Measurements from ENCODE around the gene CRTAC1.
"Not testable (repeated sequence)": the region's sequence is repeated elsewhere in the genome, so short reads cannot be mapped to it uniquely, and the experiment has no call there.

Gene CRTAC1

GRCh38 chr10:97861924-97862323 is 168.5 kb downstream of the CRTAC1 start:
- no peak for DNase-seq

GRCh38 chr10:97861097-97861750 is 169.2 kb downstream of the CRTAC1 start:
- no peak for DNase-seq

DNA sequence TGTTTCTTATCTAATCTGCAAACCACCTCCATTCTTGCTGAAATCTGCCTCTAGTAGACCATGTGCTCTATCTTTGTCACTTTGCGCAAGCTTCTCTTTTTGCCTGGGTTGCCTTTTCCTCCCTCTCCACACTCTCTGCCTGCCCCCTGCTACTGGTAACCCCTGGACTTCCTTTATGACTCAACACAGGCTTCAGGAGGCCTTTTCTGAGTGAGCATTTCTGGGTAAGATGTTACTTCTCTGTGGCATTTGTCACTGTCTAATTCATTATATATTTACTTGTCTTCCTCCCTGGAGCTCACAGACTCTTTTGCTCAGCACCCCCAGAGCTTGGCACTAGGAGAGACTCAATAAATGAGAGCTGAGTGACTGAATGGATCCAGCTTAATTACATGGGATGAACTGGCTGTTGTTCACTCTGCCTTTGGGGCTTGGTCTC is 172.4 kb downstream of the CRTAC1 start:
- no peak for DNase-seq

GRCh38 chr10:97854743-97855142 is 175.7 kb downstream of the CRTAC1 start:
- no peak for DNase-seq

GRCh38 chr10:97852840-97853405 is 177.5 kb downstream of the CRTAC1 start:
- no peak for DNase-seq

- peak; percentile 53 for DNase-seq
Observed at GRCh38 chr10:97852277-97852676, 178.1 kb downstream of the CRTAC1 start.

DNA sequence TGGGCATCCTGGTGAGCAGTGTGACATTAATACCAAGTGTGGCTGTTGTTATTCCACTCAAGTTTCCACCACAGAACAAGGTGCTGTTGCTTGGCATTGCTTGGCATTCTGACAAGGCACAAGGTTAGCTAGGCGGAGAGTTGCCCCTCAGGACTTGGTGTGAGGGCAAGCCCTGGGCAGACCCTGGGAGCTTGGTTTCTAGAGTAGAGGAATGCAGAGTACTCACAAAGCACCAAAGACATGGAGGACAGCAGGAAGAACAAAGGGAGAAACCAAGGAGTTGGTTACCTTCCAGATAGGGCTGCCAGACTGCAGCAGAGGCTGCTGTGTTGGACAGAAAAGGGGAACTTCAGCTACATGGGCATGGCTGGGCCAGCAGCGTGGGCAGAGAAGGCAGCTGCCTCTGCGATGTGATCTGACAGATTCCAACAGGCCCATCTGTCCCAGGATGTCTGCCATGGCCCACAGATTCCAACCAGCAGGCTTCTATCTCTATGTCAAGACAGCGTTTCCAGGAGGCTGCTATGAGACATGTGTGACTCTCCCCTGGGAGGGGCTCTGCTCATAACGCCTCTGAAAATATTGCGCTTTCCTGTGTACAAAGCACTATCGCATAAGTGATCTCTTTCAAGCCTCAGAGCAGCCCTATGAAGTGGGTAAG is 178.9 kb downstream of the CRTAC1 start:
- peak; percentile 73 for DNase-seq

DNA sequence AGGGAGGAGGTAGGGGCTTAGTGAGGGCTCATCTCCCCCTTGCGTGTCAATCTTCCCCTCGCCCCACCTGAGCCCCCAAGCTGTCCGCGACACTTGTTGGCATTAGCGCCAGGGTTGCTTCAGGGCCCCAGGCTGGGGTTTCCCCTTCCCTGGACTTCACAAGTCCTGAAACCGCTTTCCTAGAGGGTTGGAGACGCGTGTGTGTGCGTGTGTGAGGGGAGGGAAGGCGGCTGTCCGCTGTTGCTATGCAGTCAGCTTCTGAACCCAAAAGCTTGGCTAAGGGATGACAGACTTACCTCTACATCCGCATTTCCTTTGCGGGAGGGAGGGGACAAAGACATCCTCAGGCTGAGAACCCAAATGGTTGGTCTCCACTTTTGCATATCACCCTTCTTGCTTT is 180.0 kb downstream of the CRTAC1 start:
- peak; percentile 69 for DNase-seq

- peak; percentile 88 for DNase-seq
Observed at GRCh38 chr10:97849687-97850402, 180.6 kb downstream of the CRTAC1 start, which contains the start of gene GOLGA7B. Gene GOLGA7B (plus strand): TSS chr10:97849843. CDS start chr10:97850304, 461 bp downstream.

- DNase-seq, result no peak
Observed at GRCh38 chr10:97849103-97849686, 181.2 kb downstream of the CRTAC1 start.

GRCh38 chr10:97844678-97845077 is 185.7 kb downstream of the CRTAC1 start:
- peak; percentile 5 for DNase-seq

- not testable (repeated sequence) for DNase-seq
Observed at GRCh38 chr10:97843972-97844371, 186.4 kb downstream of the CRTAC1 start.

DNA sequence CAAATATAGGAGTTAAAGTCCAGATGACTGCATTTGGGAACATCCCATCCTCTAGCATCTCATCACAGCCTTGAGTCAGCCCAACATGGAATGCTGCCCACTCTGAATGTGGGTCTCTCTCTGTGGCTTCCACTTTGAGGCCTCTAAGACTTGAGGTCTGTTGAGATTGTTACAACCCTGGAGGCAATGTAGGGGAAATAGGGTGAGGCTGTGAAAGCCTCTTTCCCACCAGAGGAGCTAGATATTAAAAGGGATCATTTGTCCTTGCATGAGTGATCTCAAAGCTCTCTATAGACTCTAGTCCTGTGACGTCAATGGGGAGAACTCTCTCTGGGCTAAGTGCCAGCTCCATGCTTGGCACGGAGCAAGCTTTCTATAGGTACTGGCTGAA is 187.1 kb downstream of the CRTAC1 start:
- peak; percentile 5 for DNase-seq

DNA sequence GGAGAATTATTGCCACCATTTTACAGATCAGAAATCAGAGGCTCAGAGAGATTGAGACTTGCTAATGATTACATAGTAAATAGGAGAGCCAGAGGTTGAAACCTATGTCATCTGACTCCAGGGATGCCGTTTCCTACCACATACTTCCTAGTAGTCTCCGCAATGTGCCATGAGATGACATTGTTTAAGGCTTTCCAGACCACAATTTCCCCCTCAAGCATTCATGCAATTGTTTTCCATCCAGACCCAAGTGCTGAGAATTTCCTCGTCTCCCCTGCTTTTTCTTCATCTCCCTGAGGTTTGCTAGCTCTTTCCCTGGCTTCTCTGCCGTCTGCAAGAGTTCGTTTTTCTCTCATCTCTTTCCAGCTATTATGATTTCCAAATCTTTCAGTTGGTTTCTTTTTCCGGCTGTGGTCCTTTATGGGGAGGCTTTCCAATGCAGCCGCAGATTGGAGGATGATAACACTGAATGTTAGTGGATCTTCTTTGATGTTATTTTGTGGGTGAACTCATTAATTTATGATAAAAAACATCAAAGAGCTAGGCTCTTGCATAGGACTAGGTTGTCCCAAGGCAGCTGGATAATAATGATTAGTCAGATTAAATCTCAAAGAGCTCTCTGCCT is 187.7 kb downstream of the CRTAC1 start:
- DNase-seq, result no peak

DNA sequence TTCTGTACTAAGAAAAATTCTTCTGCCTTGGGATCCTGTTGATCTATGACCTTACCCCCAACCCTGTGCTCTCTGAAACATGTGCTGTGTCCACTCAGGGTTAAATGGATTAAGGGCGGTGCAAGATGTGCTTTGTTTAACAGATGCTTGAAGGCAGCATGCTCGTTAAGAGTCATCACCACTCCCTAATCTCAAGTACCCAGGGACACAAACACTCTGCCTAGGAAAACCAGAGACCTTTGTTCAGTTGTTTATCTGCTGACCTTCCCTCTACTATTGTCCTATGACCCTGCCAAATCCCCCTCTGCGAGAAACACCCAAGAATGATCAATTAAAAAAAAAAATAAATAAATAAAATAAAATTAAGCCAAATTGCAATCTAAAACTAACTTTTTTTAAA is 188.3 kb downstream of the CRTAC1 start:
- DNase-seq, result not testable (repeated sequence)

DNA sequence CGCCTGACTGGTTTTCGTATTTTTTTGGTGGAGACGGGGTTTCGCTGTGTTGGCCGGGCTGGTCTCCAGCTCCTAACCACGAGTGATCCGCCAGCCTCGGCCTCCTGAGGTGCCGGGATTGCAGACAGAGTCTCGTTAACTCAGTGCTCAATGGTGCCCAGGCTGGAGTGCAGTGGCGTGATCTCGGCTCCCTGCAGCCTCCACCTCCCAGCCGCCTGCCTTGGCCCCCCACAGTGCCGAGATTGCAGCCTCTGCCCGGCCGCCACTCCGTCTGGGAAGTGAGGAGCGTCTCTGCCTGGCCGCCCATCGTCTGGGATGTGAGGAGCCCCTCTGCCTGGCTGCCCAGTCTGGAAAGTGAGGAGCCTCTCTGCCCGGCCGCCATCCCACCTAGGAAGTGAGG is 189.3 kb downstream of the CRTAC1 start:
- peak; percentile 25 for DNase-seq

DNA sequence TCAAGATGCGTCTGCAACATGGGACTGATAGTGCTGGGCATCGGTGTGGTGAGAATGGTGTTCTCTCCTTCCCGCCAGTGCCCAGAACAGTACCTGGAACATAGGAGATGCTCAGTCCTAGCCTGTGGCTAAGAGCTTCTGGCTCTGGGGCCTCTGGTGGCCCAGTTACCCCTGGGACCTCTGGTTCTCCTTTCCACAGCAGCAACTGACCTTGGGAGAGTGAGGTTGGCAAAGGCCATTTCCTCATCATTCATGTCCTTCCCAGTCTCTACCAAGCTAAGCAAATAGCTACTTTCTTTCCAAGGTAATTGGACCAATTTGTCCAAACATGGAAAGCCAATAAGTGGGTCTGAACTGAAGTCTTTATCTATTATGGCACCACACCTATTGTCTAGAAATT is 192.3 kb downstream of the CRTAC1 start:
- no peak for DNase-seq

DNA sequence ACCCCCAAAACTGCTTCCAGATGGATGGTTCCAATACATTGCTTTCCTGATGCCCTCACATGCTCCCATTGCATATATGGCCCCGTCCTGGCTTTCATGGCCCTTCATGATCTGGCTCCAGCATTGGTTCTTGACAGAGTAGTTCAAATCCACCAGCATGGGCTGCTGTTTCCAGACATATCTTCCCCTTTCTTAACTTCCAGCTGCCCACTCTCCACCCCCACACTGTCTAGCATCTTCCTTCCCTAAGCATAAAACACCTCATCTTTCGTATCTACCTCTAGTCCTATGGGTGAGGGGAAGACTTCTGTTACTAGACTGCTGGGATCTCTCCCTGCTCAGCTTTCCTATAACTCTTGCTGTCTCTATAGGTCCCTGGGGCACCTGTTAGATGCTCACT is 194.0 kb downstream of the CRTAC1 start:
- DNase-seq, result no peak

- DNase-seq, result no peak
Observed at GRCh38 chr10:97831259-97831658, 199.2 kb downstream of the CRTAC1 start.

DNA sequence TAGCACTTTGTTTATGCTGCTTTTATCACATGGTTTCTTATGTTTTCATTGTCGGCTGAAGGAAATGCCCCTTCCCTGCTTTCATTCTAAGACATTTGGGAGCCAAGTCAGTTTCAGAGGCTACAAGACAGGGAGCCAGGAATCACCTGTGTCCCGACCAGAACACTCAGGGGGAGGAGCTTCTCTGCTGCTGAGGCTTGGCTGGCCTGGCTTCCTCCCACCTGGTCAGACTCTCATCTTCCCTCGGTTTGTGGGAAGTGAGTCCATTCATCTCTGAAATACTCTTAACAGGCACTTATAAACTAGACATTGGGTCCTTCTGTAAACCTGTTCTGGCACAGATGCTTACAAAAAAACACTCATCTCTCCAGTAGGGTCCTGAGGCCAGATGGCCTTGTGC is 200.4 kb downstream of the CRTAC1 start:
- DNase-seq, result no peak

DNA sequence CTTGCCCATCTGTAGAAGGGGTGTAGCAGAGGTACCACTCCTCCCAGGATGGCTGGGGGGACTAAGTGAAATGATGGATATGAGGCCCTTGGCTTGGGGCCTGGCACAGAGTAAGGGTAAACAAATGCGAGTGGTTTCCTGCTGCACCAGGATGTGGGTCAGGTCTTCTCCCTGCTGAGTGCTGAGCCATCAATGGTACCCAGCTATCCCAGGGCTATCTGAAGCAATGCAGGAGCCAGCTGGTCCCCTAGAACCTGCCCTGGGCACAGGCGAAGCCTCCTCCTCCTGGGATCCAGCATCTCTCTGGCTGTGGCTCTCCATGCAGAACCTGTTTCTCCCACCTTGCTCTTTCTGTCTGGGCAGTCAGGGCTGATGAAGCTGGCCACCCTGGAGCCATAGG is 201.7 kb downstream of the CRTAC1 start:
- no peak for DNase-seq

GRCh38 chr10:97827702-97828291 is 202.6 kb downstream of the CRTAC1 start:
- no peak for DNase-seq

Measured in activated effector memory CD4-positive, alpha-beta T cell treated with anti-CD3 and anti-CD28 coated beads, Interleukin-2, amount 50 U/mL, for 16 hours (primary cell).